HG02970 (cell line): ENCODE data around the gene XYLT2.
"Not testable (repeated sequence)": the region's sequence is repeated elsewhere in the genome, so short reads cannot be mapped to it uniquely, and the experiment has no call there.

Experiments used
- ATAC-seq: cut with Tn5 transposase; IDR thresholded peaks from one replicate; pipeline ENCODE4 v1.9.1; 2021; ENCODE audit warnings: mild to moderate bottlenecking, moderate library complexity, moderate number of reproducible peaks; ENCODE audit not compliant: unreplicated experiment, low FRiP score

XYLT2 gene

DNA sequence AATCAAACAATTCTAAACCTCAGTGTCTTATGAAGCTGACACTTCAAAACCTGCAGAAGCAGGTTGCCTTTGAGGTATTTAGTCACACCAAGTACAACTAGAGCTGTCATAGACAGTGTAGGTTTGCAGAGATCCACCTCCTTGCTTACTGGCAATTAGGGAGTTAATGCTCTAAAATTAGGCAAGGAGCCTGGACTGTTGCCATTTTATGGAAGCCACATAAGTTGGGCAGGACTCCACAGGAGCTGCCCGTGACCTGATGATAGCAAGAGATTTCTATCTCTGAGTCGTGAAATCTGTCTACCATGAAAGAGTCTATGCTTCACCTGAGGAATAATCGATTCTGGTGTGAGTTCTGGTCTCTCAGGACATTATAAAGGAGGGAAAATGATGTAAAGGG lies 36.0 kb downstream of the XYLT2 start:
- ATAC-seq, result no peak

DNA sequence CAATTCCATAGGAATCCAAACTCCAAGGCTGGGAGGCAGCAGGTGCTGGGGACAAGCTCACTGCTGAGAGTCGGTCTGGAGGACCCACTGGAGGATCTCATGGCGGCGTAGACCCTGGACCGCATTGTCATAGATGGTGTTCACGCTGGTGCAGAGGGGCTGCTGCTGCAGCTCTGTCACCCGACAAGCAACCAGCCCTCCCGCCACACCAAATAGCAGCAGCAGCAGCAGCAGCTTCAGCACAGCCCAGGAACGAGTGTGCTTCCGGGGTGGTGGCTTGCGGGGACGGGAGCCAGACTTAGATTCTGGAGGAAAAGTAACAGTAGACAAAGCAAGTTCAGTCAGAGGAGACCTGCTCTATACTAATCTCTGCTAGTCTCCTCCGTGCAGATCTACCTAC lies 37.0 kb downstream of the XYLT2 start:
- no peak for ATAC-seq

DNA sequence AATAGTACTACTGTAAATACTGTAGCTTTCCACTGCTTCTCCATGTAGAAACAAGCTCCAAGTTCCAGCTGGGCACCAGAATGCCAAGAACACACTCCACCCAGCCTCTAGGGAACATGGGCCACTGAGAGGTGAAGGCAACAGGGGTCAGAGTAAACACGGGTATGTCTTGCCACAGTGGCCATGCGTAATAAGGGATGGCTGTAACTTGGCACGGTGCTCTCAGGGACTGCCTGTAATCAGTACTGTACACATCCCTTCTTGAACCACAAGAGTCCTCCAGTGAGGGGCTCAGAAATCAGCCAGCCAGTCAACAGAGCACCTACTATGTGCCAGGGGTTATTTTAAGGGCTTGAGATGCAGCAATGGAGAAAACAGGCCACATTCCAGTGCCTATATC lies 40.6 kb downstream of the XYLT2 start:
- ATAC-seq, result no peak

DNA sequence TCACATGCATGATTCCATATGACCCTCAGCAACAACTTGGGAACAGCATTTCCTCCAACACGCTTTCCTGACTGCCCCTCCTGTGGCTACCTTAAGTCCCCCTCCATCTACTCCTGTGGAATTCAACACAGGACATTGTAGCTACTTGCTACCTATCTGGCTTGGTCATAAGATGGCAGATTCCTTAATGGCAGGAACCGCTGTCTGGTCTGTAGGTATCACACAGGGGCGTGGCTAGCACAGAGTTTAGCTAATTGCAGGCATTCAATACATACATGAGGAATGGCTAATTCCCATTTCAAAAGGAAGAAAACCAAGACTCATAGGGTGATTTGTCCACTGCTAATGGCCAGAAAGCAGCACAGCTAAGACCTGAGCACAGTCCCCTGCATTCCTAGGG lies 42.8 kb downstream of the XYLT2 start:
- no peak for ATAC-seq

DNA sequence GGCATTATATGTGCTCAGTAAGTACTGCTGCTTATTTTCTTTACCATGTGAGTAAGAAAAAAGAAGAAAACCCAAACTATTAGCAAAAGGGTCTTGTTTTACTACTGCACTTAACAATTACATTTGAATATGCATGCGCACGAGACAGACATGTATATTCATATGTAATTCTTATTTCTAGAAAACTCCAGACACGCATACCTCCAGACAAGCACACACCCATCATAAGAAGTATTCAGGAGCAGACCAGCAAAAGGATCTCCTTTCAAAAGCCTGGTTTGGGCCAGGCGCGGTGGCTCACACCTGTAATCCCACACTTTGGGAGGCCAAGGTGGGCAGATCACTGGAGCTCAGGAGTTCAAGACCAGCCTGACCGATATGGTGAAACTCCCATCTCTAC lies 43.6 kb downstream of the XYLT2 start:
- ATAC-seq, result no peak

DNA sequence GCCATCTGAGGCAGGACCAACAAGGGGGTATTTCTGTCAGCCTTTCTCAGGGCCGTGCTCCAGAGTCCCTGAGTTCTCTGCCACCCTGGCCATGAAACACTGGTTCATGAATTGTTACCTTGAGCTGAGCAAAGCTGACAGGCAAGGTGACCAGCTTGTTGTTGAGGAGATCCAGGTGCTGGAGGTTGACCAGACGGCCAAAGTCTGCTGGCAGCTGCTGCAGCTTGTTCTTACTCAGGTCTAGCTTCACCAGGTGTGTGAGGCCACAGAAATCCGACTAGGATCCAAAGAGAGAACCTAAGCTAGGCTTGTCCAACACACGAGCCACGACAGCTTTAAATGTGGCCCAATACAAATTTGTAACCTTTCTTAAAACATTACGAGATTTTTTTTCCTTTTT lies 46.7 kb downstream of the XYLT2 start:
- no peak for ATAC-seq

DNA sequence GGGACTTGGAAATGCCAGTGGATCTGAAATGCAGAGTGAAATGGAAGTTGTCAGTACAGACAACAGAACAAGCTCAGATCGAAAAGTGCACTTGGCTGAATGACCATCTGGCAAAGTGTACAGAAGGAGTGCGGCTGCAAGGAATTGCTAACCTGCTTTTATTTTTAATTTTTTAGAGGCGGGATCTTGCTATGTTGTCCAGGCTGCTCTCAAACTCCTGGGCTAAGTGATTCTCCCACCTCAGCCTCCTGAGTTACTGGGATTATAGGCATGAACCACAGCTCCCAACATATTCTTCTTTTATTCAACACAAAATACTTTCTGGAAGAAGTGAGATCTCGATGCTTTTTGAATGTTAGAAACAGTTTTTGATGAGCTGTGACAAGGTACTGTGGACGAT lies 47.8 kb downstream of the XYLT2 start:
- no peak for ATAC-seq

DNA sequence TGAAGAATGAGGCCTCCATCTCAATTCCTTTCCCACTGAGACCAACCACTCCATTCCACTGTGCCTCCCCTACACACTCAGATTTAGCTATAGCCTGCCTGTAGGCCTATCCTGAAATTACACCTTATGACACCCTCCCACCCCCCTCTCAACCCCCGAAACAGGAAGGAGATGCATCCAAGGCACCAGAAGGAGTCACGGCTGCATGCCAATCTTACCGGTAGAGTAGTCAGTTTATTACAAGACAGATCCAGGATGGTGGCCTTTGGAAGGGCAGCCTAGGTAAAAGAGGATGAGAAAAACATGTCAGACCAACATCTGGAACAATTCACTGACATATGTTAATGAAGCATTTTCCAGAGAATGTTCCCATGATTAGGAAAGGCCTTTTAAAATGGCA lies 48.8 kb downstream of the XYLT2 start:
- ATAC-seq, result no peak

DNA sequence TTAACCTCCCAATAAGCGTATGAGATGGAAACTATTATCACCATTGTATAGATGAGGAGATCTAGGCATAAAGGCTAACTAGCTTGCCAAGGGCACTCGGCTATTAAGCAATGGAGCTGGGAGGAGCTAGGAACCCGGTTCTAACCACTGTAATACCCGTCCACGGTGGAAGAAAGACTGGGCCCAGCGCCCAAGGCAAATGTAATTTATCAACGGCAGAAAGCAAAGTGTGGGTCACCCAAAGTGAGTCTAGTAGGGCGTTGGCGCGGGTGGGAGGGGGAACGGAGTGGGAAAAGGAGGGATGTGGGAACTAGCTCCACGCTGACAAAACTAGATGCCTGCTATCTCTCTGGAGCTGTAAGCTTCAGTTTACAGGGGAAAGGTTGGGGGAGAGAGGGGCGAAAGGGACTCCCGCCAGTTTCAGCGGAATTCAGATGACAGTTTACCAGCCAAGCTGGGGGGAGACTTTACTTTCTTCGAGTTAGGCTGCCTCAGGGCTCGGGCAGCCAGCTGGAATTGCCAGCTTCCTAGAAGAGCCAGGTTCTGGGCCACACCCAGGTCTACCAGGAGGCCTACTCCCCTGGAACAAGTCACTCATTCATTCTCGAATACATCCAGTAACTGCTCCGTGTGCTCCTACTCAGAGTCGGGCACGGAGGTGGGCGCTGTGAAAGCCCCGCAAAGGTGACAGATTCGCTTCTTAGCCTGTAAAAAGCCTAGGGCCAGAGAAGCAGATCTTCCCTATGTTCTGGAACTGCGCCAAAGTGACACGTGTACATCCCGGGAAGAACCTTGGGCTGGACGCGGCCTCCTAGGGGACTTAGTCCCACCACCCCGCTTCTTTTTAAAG lies 50.6 kb downstream of the XYLT2 start:
- ATAC-seq, result no peak

DNA sequence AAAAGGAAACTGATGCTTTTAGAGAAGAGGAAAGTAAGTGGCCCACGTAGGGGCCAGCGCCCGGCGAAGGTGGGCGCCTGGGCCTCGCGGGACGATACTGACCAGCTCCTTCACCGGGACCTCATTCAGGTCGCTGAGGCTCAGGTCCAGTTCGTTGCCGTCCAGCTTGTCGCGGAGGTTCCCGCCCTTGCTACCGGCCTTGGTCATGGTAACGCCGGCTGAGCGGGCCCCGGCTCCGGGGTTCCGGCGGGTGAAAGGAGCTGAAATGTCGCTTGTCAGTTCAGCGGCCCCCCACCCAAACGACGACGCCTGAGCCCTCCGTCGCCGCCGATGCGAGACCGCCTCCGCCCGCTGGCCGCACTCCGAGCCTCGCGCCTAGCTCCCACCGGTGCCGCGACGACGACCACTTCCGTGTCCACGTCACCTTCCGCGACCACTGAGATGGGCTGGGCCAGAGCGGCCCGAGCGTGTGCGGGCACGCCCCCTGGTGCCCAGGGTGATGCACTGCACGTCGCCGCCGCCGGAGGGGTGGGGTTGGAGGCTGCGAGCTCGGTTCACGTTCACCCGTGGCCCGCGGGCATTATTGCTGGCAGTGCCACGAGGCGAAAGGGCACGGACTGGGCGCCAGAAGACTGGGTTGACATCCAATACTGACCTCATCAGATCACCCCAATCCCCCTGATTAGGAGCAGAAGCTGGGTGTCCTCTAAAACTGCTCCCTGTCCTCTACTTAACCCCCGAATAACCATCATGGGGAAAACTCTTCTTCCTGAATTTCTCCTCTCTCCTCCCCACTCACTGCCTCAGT lies 51.4 kb downstream of the XYLT2 start, which contains the start of gene LRRC59:
Gene LRRC59, minus strand, starts transcription at position 413 of the 808 bp plus-strand sequence. Its CDS starts 206 bp downstream, at position 207.
- ATAC-seq, result peak; percentile 97

DNA sequence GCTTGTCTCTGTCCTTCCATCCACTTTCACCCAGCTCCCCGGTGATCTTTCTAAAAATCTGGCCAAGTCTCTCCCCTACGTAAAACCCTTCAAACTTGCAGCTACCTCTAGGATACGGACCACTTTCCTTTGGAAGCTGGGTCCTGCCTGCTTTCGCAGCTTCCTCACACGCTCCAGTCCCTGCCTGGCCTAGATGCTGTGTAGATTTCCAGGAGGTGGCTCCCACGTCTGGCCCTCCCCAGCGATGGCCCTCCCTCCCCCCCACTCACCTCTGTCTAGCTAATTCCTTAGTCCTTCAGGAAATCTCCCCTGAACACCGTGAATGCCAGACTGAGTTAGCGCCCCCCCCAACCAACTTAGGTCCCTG lies 52.0 kb downstream of the XYLT2 start:
- no peak for ATAC-seq

DNA sequence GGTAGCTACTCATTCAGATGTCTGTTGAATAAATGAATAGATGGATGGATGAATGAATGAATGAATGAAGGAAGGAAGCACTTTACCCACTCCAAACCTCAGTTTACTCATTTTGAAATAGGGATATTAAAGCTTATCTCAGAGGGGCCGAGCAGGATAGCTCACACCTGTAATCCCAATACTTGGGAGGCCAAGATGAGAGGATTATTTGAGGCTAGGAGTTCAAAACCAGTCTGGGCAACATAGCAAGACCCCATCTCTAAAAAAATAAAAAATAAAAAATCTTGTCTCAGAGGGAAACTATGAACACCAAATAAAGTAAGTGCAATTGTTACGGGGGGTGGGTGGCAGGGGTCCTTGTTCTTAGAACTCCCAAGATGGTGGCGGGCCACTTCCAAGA lies 52.7 kb downstream of the XYLT2 start:
- ATAC-seq, result not testable (repeated sequence)

DNA sequence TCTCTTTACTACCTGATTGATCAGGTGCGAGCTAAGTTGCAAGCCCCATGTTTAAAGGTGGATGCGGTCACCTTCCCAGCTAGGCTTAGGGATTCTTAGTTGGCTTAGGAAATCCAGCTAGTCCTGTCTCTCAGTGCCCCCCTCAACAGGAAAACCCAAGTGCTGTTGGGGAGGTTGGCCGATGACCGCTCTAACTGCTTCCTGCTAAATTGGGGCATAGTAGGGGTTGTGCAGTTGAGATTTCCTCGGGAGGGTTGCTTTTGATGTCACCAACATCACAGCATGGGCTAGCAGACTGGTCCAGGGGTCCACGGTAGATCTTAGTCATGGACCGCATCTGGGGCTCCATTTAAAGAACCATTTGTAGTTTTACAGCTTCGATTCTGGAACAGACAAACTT lies 53.7 kb downstream of the XYLT2 start:
- ATAC-seq, result not testable (repeated sequence)

DNA sequence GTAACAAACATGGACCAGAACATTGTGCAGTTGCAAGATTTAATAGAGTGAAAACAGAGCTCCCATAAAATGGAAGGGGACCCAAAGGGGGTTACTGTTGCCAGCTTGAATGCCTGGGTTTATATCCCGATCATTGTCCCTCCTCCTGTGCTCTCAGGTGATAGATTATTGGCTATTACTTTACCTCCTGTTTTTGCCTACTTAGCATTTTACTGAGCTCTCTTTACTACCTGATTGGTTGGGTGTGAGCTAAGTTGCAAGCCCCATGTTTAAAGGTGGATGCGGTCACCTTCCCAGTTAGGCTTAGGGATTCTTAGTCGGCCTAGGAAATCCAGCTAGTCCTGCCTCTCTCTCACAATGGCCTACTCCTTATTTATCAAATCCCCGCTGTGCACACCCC lies 59.4 kb downstream of the XYLT2 start:
- ATAC-seq, result not testable (repeated sequence)

DNA sequence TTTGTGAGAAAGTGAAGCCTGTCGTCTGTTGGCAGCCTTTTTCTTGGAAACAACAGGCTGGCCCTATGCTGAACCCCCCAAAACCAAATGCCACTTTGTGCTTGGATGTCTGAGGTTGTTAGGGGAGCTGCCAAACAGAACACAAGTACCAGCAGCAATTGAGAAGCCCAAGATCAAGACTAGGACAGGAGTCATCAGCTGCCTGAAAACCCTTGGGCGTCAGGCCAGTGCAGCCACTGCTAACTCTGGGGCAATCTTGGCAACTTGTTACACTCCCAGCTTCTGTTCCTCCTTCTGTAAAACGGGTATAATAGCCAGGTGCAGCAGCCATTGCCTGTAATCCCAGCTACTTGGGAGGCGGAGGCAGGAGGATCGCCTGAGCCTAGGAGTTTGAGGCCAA lies 60.7 kb downstream of the XYLT2 start:
- ATAC-seq, result no peak

DNA sequence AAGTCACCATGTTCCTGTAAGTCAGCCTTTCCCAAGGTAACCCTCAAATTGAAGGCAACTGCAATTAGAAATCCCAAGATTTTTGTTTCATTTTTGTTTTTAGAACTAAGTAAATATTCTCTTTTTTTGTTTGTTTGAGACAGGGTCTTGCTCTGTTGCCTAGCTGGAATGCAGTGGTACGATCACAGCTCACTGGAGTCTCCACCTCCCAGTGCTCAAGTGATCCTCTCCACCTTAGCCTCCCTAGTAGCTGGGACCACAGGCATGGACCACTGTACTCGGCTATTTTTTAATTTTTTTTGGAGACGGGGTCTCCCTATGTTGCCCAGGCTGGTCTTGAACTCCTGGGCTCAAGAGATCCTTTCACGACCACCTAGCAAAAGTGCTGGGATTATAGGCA lies 62.0 kb downstream of the XYLT2 start:
- ATAC-seq, result no peak
